ENCODE data around the gene SCG5. TPM values are rescaled to one million over a fixed set of nuclear protein-coding genes. Genes with fewer than 3 reads are reported as not detected.

The SCG5 gene
- polyA plus RNA-seq, 1 donor (not counting 4 experiments of a cell fraction or from before 2014, with no cell fraction given), result 15.8 TPM

DNA sequence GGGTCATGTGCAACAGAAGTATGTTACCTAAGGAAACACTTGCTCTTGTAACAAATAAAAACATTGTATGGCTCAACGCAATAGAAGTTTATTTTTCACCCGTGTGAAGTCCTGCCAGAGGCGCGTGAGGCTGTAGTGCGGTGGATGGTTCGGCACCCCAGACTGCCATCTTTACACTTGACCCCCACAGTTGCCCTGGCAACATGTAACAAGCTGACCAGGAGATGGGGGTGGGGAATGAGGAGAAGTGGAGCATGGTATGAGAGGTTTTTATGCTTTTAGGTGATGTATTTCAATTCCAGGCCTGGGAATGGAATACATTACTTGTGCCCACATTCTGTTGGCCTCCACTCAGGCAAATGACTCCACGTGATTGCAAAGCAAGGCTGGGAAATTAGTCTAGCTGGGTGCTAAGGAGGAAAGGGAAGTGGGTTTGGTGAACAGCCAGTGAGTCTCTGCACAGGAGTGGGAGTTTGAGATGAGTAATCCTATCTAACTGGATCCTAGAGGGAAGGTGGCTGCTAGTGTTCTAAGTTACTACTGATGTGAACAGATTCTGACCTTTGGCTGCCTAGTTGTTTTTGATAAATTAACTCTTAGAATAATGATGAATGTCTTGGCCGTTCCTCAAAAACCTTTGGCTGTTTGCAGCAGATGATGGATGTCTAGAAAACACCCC lies 42.5 kb downstream of the SCG5 start:
- H3K36me3 ChIP-seq (ENCODE audit: control insufficient read depth in 2 of 2, extremely low read depth in 1 of 2, insufficient read depth in 2 of 2, low read length in 2 of 2), result no peaks in the 10 kb centered on the region
- no peaks in the 10 kb centered on the region for H4K20me1 ChIP-seq (ENCODE audit: control insufficient read depth, extremely low read depth, insufficient read depth, low read length)
- TF ChIP-seq CTCF (optimal IDR thresholded peaks at IDR 0.05 in 1 of 3, IDR thresholded peaks at IDR 0.05 in 1 of 3, conservative IDR thresholded peaks at IDR 0.05 in 1 of 3; ENCODE audit: extremely low read depth in 1 of 3, insufficient read depth in 2 of 3, low read length in 3 of 3) (no peak), EZH2 (IDR thresholded peaks at IDR 0.05; ENCODE audit: low read length) (no peak)
- peaks cover 66% of the 10 kb centered on the region for H3K4me1 ChIP-seq (ENCODE audit: control insufficient read depth, extremely low read depth, insufficient read depth, low read length)
- DNase-seq (ENCODE audit: low read depth, low spot score) (no peak), FAIRE-seq (peak; percentile 97)
- H3K27me3 ChIP-seq (ENCODE audit: control insufficient read depth, extremely low read depth, insufficient read depth, low read length), result no peaks in the 10 kb centered on the region
- peak overlapping the region; percentile 84 for H3K4me2 ChIP-seq (ENCODE audit: control insufficient read depth, extremely low read depth, insufficient read depth, low read depth, low read length)
- H3K4me3 ChIP-seq (ENCODE audit: control insufficient read depth in 2 of 3, extremely low read depth in 1 of 3, insufficient read depth in 2 of 3, low read depth in 1 of 3, low read length in 3 of 3), result peak overlapping the region; percentile 17 to 78 (median 74)
- H3K9ac ChIP-seq (ENCODE audit: control insufficient read depth, extremely low read depth, insufficient read depth, low read length), result peak overlapping the region; percentile 55
- no peaks in the 10 kb centered on the region for H3K9me1 ChIP-seq (ENCODE audit: control insufficient read depth, extremely low read depth, insufficient read depth, low read length)
- H3K79me2 ChIP-seq (ENCODE audit: control insufficient read depth, insufficient read depth, low read length), result peaks cover 14% of the 10 kb centered on the region
- peak overlapping the region; percentile 20 for H2AFZ ChIP-seq (ENCODE audit: control insufficient read depth, low read length)
- H3K27ac ChIP-seq (ENCODE audit: control insufficient read depth, insufficient read depth, low read length), result peak overlapping the region; percentile 87
- H3K9me3 ChIP-seq (ENCODE audit: control insufficient read depth, low read depth, low read length), result no peaks in the 10 kb centered on the region
- dilution Hi-C loops (cut with MboI; ENCODE audit: extremely low pct_ligation_motif_present, low sequenced_read_pairs), result no loop called here

- Histone ChIP-seq H3K27ac (ENCODE audit: control insufficient read depth, insufficient read depth, low read length) (peak overlapping the region; percentile 87), H4K20me1 (ENCODE audit: control insufficient read depth, extremely low read depth, insufficient read depth, low read length) (no peaks in the 10 kb centered on the region), H3K4me3 (ENCODE audit: control insufficient read depth in 2 of 3, extremely low read depth in 1 of 3, insufficient read depth in 2 of 3, low read depth in 1 of 3, low read length in 3 of 3) (peak overlapping the region in 2 of 3 experiments; percentile 74 to 78), H3K36me3 (ENCODE audit: control insufficient read depth in 2 of 2, extremely low read depth in 1 of 2, insufficient read depth in 2 of 2, low read length in 2 of 2) (no peaks in the 10 kb centered on the region), H3K9me1 (ENCODE audit: control insufficient read depth, extremely low read depth, insufficient read depth, low read length) (no peaks in the 10 kb centered on the region), H3K27me3 (ENCODE audit: control insufficient read depth, extremely low read depth, insufficient read depth, low read length) (no peaks in the 10 kb centered on the region), H3K4me2 (ENCODE audit: control insufficient read depth, extremely low read depth, insufficient read depth, low read depth, low read length) (peak overlapping the region; percentile 84), H3K79me2 (ENCODE audit: control insufficient read depth, insufficient read depth, low read length) (peaks cover 14% of the 10 kb centered on the region), H3K4me1 (ENCODE audit: control insufficient read depth, extremely low read depth, insufficient read depth, low read length) (peaks cover 74% of the 10 kb centered on the region), H2AFZ (ENCODE audit: control insufficient read depth, low read length) (peak overlapping the region; percentile 41), H3K9ac (ENCODE audit: control insufficient read depth, extremely low read depth, insufficient read depth, low read length) (peak overlapping the region; percentile 55), H3K9me3 (ENCODE audit: control insufficient read depth, low read depth, low read length) (no peaks in the 10 kb centered on the region)
- FAIRE-seq, result peak; percentile 41
- no peak for DNase-seq (ENCODE audit: low read depth, low spot score)
- dilution Hi-C loops (cut with MboI; ENCODE audit: extremely low pct_ligation_motif_present, low sequenced_read_pairs), result no loop called here
- TF ChIP-seq CTCF (optimal IDR thresholded peaks at IDR 0.05 in 1 of 3, IDR thresholded peaks at IDR 0.05 in 1 of 3, conservative IDR thresholded peaks at IDR 0.05 in 1 of 3; ENCODE audit: extremely low read depth in 1 of 3, insufficient read depth in 2 of 3, low read length in 3 of 3), result no peak
- no peak for TF ChIP-seq EZH2 (IDR thresholded peaks at IDR 0.05; ENCODE audit: low read length)
Measured at GRCh38 chr15:32685576-32685975, 44.1 kb downstream of the SCG5 start.
